Measurements from ENCODE around the gene TRHDE. TPM values are rescaled to one million over a fixed set of nuclear protein-coding genes. Genes with fewer than 3 reads are reported as not detected.

The TRHDE gene
- total RNA-seq, 1 donor from 2014 or later = 12.5 TPM

DNA sequence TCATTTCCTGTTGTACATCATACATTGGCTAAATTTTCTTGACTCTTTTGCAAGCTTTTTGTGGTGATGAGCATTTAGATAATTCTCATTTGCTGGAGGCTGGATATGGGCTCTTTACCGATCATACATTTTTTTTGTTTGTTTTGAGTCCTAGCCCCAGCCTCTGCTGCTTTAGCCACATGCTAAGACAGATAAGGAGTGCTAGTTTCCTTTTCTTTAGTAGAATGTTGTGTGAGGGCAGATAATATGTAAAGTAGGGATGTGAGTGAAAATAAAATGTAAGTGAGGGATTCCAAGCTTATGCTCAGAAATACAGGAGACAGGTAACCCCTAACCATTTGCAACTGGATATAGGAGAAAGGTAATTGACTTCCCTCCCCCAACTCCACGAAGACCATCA lies 405.7 kb downstream of the TRHDE start:
- Histone ChIP-seq H3K4me3 (no peak overlapping the region), H3K27me3 (ENCODE audit: low read depth) (no peaks in the 10 kb centered on the region), H3K4me1 (no peaks in the 10 kb centered on the region), H3K9me3 (no peaks in the 10 kb centered on the region), H3K36me3 (no peaks in the 10 kb centered on the region), H3K27ac (no peak overlapping the region)
- no peak for TF ChIP-seq CTCF (IDR thresholded peaks at IDR 0.05)
- DNase-seq = no peak
- intact Hi-C loops (cut with DNase I) = no loop called here
- ATAC-seq = no peak

- intact Hi-C loops (cut with DNase I) = no loop called here
- Histone ChIP-seq H3K36me3 (no peaks in the 10 kb centered on the region), H3K4me1 (no peaks in the 10 kb centered on the region), H3K9me3 (no peaks in the 10 kb centered on the region), H3K4me3 (no peak overlapping the region), H3K27me3 (ENCODE audit: low read depth) (no peaks in the 10 kb centered on the region), H3K27ac (no peak overlapping the region)
- no peak for ATAC-seq
- no peak for DNase-seq
- TF ChIP-seq CTCF (IDR thresholded peaks at IDR 0.05) = no peak
These were observed 407.1 kb downstream of the TRHDE start for GRCh38 chr12:72679147-72679757.

DNA sequence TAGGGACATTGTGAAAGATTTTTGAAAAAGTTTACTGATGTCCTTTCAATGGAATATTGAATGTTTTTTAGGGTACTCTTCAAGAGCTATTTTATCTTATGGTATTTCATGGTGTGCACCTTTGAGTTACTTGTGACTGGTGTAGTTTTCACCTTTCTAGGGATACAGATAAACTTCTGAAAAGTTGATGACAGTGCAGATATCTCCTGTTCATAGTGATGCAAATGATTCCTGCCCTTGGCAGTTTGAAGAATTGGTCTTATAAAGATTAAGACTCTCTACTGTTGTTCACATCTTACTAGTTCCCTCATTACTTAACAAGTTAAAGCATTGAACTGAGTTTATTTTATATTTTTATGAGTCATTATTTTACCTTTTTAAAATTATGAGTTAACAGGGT lies 408.9 kb downstream of the TRHDE start:
- ATAC-seq (no peak), DNase-seq (no peak)
- Histone ChIP-seq H3K27ac (no peak overlapping the region), H3K36me3 (no peaks in the 10 kb centered on the region), H3K9me3 (no peaks in the 10 kb centered on the region), H3K4me1 (no peaks in the 10 kb centered on the region), H3K27me3 (ENCODE audit: low read depth) (no peaks in the 10 kb centered on the region), H3K4me3 (no peak overlapping the region)
- TF ChIP-seq CTCF (IDR thresholded peaks at IDR 0.05) = no peak
- intact Hi-C loops (cut with DNase I) = no loop called here

GRCh38 chr12:72684491-72684890 lies 412.3 kb downstream of the TRHDE start:
- intact Hi-C loops (cut with DNase I) = no loop called here
- DNase-seq = no peak
- TF ChIP-seq CTCF (IDR thresholded peaks at IDR 0.05) = no peak
- Histone ChIP-seq H3K9me3 (no peaks in the 10 kb centered on the region), H3K27ac (no peak overlapping the region), H3K4me1 (no peaks in the 10 kb centered on the region), H3K36me3 (no peaks in the 10 kb centered on the region), H3K4me3 (no peak overlapping the region), H3K27me3 (ENCODE audit: low read depth) (no peaks in the 10 kb centered on the region)
- no peak for ATAC-seq

GRCh38 chr12:72692338-72692737 lies 420.2 kb downstream of the TRHDE start:
- Histone ChIP-seq H3K4me3 (no peak overlapping the region), H3K27ac (no peak overlapping the region), H3K36me3 (no peaks in the 10 kb centered on the region), H3K9me3 (no peaks in the 10 kb centered on the region), H3K4me1 (no peaks in the 10 kb centered on the region), H3K27me3 (ENCODE audit: low read depth) (no peaks in the 10 kb centered on the region)
- no peak for TF ChIP-seq CTCF (IDR thresholded peaks at IDR 0.05)
- ATAC-seq = no peak
- intact Hi-C loops (cut with DNase I) = no loop called here
- DNase-seq = no peak

DNA sequence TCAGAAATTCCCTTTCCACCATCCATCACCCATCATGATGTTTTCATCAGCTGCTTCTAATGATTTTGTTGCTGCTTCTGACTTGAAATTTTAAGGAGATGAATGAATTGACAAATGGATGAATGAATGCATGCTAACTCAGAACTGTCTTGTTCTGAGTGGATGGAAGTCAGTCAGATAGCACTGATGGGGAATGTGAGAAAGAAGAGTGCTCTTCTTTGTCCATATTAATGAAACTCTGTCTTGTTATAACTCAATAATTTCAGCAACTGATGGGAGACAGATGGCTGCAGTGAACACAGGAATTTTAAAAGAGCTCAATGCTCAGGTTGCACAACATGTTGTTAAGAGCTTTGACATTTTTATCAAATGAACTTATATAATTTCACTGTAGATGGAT lies 422.0 kb downstream of the TRHDE start:
- Histone ChIP-seq H3K36me3 (no peaks in the 10 kb centered on the region), H3K4me1 (no peaks in the 10 kb centered on the region), H3K27ac (no peak overlapping the region), H3K27me3 (ENCODE audit: low read depth) (no peaks in the 10 kb centered on the region), H3K9me3 (no peaks in the 10 kb centered on the region), H3K4me3 (no peak overlapping the region)
- intact Hi-C loops (cut with DNase I) = no loop called here
- no peak for ATAC-seq
- no peak for TF ChIP-seq CTCF (IDR thresholded peaks at IDR 0.05)
- no peak for DNase-seq

All from lower lobe of right lung (tissue), 2 donors.